B cell (primary cell): ENCODE data around the gene CD300LB. TPM values are rescaled to one million over a fixed set of nuclear protein-coding genes. Genes with fewer than 3 reads are reported as not detected.

Experiments used
- ATAC-seq: fragments of 200-7000 bp; cut with Tn5 transposase; one replicate; pipeline ENCODE4 v1.10.0; 2021; ENCODE audit warnings: low read depth, mild to moderate bottlenecking, moderate number of reproducible peaks, moderate library complexity
- CTCF ChIA-PET: fragments of 350-600 bp; sonication (Branson Sonifier 250); formaldehyde crosslinking; loops from one replicate; lab custom pipeline; 2021; ENCODE audit warnings: antibody characterized with exemption, inconsistent platforms; lab: Charles Lee
- POLR2A ChIA-PET: fragments of 350-600 bp; sonication (Branson Sonifier 250); formaldehyde crosslinking; loops from one replicate; lab custom pipeline; 2021; ENCODE audit warnings: antibody characterized with exemption; lab: Charles Lee
- DNase-seq: peaks from one replicate; pipeline ENCODE4 v3.0.0; 2013
- H2AFZ ChIP-seq: 2 replicates; pipeline ENCODE4 v1.6.1; 2012; ENCODE audit warnings: mild to moderate bottlenecking, low read depth, low read length; ENCODE audit not compliant: insufficient read depth, poor library complexity, severe bottlenecking
- H3K27ac ChIP-seq, 2 donors: 1 replicate in 1 of 2; 2 replicates in 1 of 2; pipeline ENCODE4 v1.5.1; 2012 to 2013; ENCODE audit warnings: low read length in 2 of 2, mild to moderate bottlenecking in 2 of 2, moderate library complexity in 1 of 2
- H3K27me3 ChIP-seq, 4 experiments: fragments of 200-600 bp in 1 of 4; sonication (generic) in 1 of 4; replicated peaks in 1 of 4; 1 replicate in 2 of 4; 2 replicates in 2 of 4; pipeline versions ENCODE4 v1.6.1 to v1.7.0; 2013 to 2016; ENCODE audit warnings: low read length in 3 of 4, mild to moderate bottlenecking in 2 of 4, mixed read lengths in 1 of 4, moderate library complexity in 1 of 4; ENCODE audit not compliant: insufficient read depth in 4 of 4, control insufficient read depth in 3 of 4; ENCODE audit errors: control extremely low read depth in 1 of 4
- H3K36me3 ChIP-seq, 2 experiments: replicated peaks in 1 of 2; 1 replicate in 1 of 2; 2 replicates in 1 of 2; pipeline versions ENCODE4 v1.6.1 to v1.7.1; 2013; ENCODE audit warnings: low read length in 1 of 2; ENCODE audit not compliant: insufficient read depth in 2 of 2, control insufficient read depth in 1 of 2; ENCODE audit errors: control extremely low read depth in 1 of 2, extremely low read depth in 1 of 2
- H3K4me1 ChIP-seq, 2 donors: fragments of 200-600 bp in 1 of 2; sonication (generic) in 1 of 2; 1 replicate in 1 of 2; 2 replicates in 1 of 2; pipeline versions ENCODE4 v1.5.1 to v1.6.1; 2013 to 2017; ENCODE audit warnings: low read length in 2 of 2; ENCODE audit not compliant: control insufficient read depth in 2 of 2, insufficient read depth in 2 of 2
- H3K4me2 ChIP-seq: replicated peaks from 2 replicates; pipeline ENCODE3; 2012; ENCODE audit warnings: mild to moderate bottlenecking, low read depth, low read length; ENCODE audit not compliant: poor library complexity, severe bottlenecking
- H3K4me3 ChIP-seq, 5 experiments: fragments of 200-600 bp in 1 of 5; sonication (generic) in 1 of 5; 1 replicate in 3 of 5; 2 replicates in 2 of 5; pipeline versions ENCODE4 v1.5.1 to v1.7.0; 2011 to 2016; ENCODE audit warnings: low read length in 4 of 5, mild to moderate bottlenecking in 4 of 5, low read depth in 2 of 5, control low read depth in 1 of 5, moderate library complexity in 1 of 5; ENCODE audit not compliant: insufficient read depth in 1 of 5; ENCODE audit errors: control extremely low read depth in 1 of 5, extremely low read depth in 1 of 5
- H3K79me2 ChIP-seq: fragments of 200-600 bp; sonication (generic); one replicate; pipeline ENCODE4 v1.6.0; 2016; ENCODE audit warnings: low read length; ENCODE audit not compliant: control insufficient read depth, insufficient read depth
- H3K9ac ChIP-seq: fragments of 200-600 bp; sonication (generic); 2 replicates; pipeline ENCODE4 v1.6.1; 2017; ENCODE audit warnings: mild to moderate bottlenecking, low read length, moderate library complexity
- H3K9me3 ChIP-seq, 3 donors: one replicate each; pipeline versions ENCODE4 v1.6.1 to v1.7.1; 2013; ENCODE audit warnings: low read length in 2 of 3; ENCODE audit not compliant: control insufficient read depth in 2 of 3, insufficient read depth in 1 of 3; ENCODE audit errors: control extremely low read depth in 1 of 3
- H4K20me1 ChIP-seq: 2 replicates; pipeline ENCODE4 v1.6.0; 2012; ENCODE audit warnings: mild to moderate bottlenecking, low read length; ENCODE audit not compliant: insufficient read depth, control insufficient read depth, poor library complexity, severe bottlenecking
- H3K27ac Mint-ChIP-seq: one replicate; pipeline ENCODE4 v1.8.0; 2021; ENCODE audit warnings: mixed read lengths
- H3K27me3 Mint-ChIP-seq: one replicate; pipeline ENCODE4 v1.8.0; 2021; ENCODE audit warnings: mixed read lengths
- H3K4me1 Mint-ChIP-seq: one replicate; pipeline ENCODE4 v1.8.0; 2021; ENCODE audit warnings: mixed read lengths
- H3K4me3 Mint-ChIP-seq: one replicate; pipeline ENCODE4 v1.8.0; 2021; ENCODE audit warnings: mixed read lengths
- H3K9me3 Mint-ChIP-seq: one replicate; pipeline ENCODE4 v1.8.0; 2022; ENCODE audit warnings: mixed read lengths; ENCODE audit not compliant: insufficient read depth
- CTCF ChIP-seq: fragments of 200-600 bp; IDR thresholded peaks from one replicate; pipeline ENCODE4 v1.8.0; 2022; ENCODE audit warnings: antibody characterized with exemption, mild to moderate bottlenecking
- EZH2 ChIP-seq: IDR thresholded peaks from 2 replicates; pipeline ENCODE4 v1.6.1; 2012; ENCODE audit warnings: borderline replicate concordance, low read depth, mild to moderate bottlenecking, moderate library complexity, low read length; ENCODE audit not compliant: insufficient read depth, poor library complexity, severe bottlenecking
- WGBS: methylation state at CpG from one replicate; pipeline ENCODE4 v1.1.5; 2013; ENCODE audit warnings: missing lambda C conversion rate; ENCODE audit not compliant: insufficient coverage; 5-methylcytosine and 5-hydroxymethylcytosine counted together
- intact Hi-C: fragments of 100-400 bp; cut with micrococcal nuclease; formaldehyde crosslinking; loops from one replicate; pipeline ENCODE4 v1.10.0; 2022
- polyA plus RNA-seq: library from polyadenylated mRNA; depleted of rRNA; stranded (reverse); fragments of >200 nt; gene quantifications from 2 replicates; pipeline ENCODE4 v1.2.3, GENCODE V29; 2012
- total RNA-seq, 2 donors: library from RNA; stranded (reverse); fragments of 120-200 nt in 1 of 2; gene quantifications; 1 replicate in 1 of 2; 2 replicates in 1 of 2; pipeline versions ENCODE4 v1.2.3 to v1.2.4, GENCODE V29; 2013 to 2022

The CD300LB gene
- total and polyA plus RNA-seq, 2 donors (not counting 1 experiment from before 2014, with no cell fraction given), result 0.12 to 0.39 TPM

DNA sequence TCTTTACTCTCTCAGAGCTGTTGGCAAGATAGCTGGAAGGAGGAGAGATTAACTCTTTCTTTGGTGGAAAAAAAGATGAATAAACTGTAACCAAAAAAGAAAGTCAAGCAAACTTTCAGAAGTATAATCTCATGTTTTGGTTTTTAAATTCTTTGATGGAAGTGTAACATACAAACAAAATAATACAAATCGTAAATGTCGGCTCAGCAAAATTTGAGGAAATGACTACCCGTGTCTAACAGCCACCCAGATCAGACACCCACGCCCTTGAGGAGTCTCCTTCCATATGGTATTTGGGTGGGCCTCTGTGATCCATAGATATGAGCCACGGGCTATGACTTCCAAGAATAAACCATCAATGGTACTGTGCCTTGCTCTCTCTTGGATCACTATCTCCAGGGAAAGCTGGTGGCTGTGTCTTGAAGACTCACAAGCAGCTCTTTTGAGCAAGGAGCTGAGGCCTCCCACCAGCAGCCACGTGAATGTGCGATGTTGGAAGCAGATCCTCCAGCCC, 24.2 kb upstream of the CD300LB start:
- H3K27ac Mint-ChIP-seq, result no peak overlapping the region
- Histone ChIP-seq H3K36me3 (no peaks in the 10 kb centered on the region), H3K27ac (no peak overlapping the region), H3K9me3 (peaks cover 0 to 9% (median 8%) of the 10 kb centered on the region in 3 donors), H3K9ac (no peak overlapping the region), H3K27me3 (no peaks in the 10 kb centered on the region), H4K20me1 (no peaks in the 10 kb centered on the region), H2AFZ (no peak overlapping the region), H3K4me1 (peaks cover 26 to 36% of the 10 kb centered on the region in 2 donors), H3K79me2 (no peaks in the 10 kb centered on the region), H3K4me3 (no peak overlapping the region), H3K4me2 (no peak overlapping the region)
- H3K9me3 Mint-ChIP-seq, result no peaks in the 10 kb centered on the region
- no peak overlapping the region for H3K4me3 Mint-ChIP-seq
- peaks cover 21% of the 10 kb centered on the region for H3K4me1 Mint-ChIP-seq
- intact Hi-C loops, result no loop called here
- ATAC-seq (no peak), DNase-seq (no peak)
- TF ChIP-seq CTCF (no peak), EZH2 (no peak)
- WGBS, result 88% methylated on average over 4 of the region's 7 CpGs
- ChIA-PET CTCF (interaction anchor here (1.0 kb wide), 1 partner anchor 10 kb away, joined by 5 read pairs; no protein-coding TSS in a partner anchor), POLR2A (no interaction called here)
- H3K27me3 Mint-ChIP-seq, result peaks cover 3% of the 10 kb centered on the region

DNA sequence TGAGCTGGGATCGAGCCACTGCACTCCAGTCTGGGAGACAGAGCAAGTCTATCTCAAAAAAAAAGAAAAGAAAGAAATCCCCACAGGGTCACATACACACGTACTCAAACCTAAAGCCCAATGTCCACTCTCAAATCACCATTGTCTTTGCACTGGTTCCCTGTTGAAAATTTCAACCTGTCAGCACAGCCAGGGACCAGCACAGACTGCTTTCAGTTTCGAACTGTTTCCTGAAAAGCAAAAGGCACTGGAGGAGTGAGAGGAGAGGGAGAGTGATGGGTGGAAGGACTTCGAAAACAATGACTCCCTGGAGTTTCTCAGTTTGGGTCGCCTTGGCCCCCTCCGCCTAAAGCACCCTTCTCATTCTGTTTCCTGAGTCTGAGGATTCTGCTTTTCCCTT, 23.6 kb upstream of the CD300LB start:
- Histone ChIP-seq H4K20me1 (no peaks in the 10 kb centered on the region), H3K9me3 (peaks cover 0 to 9% (median 8%) of the 10 kb centered on the region in 3 donors), H3K79me2 (no peaks in the 10 kb centered on the region), H3K4me1 (peaks cover 26 to 34% of the 10 kb centered on the region in 2 donors), H3K9ac (no peak overlapping the region), H3K36me3 (no peaks in the 10 kb centered on the region), H3K4me2 (no peak overlapping the region), H3K27me3 (no peaks in the 10 kb centered on the region), H3K27ac (no peak overlapping the region), H2AFZ (no peak overlapping the region), H3K4me3 (no peak overlapping the region)
- no peak for DNase-seq
- peaks cover 21% of the 10 kb centered on the region for H3K4me1 Mint-ChIP-seq
- no peak overlapping the region for H3K4me3 Mint-ChIP-seq
- TF ChIP-seq EZH2, result no peak
- no peak for TF ChIP-seq CTCF
- 69% methylated on average over 4 of the region's 6 CpGs for WGBS
- ChIA-PET CTCF (no interaction called here), POLR2A (no interaction called here)
- H3K9me3 Mint-ChIP-seq, result no peaks in the 10 kb centered on the region
- no peak for ATAC-seq
- H3K27ac Mint-ChIP-seq, result no peak overlapping the region
- H3K27me3 Mint-ChIP-seq, result peaks cover 7% of the 10 kb centered on the region
- intact Hi-C loops, result no loop called here
